ENCODE results near the gene CATSPER1. TPM values are rescaled to one million over a fixed set of nuclear protein-coding genes. Genes with fewer than 3 reads are reported as not detected.

CATSPER1 gene
- total and polyA plus RNA-seq, 2 donors = 0.14 to 0.34 TPM

DNA sequence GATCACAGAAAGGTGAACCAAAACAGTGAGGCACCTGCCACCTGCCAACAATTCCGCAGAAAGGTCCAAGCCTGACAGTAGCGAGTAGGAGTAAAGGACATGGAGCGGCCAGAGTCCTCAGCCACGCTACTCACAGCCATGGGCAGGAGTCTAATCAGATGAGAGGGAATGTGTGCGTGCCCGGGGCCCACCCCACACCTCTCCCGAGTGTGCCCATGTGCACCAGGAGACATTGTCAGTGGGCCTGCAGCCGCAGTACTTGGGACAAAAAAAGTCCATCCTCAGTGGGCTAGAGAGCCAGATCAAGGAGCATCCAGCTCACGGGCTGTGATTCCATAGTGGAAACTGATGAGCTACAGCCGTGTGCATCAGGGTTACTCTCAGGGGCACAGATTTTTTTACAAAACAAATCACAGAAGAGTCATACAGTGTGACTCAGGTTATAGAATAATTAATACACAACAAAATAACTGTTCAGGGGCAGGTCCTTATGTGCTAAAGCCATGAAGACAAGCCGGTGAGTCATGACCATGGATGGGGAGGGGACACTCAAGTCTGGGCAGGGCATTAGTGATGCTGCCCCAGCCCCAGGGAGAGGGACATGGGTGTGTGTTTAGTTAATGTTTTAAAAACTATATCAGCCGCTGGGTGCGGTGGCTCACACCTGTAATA, 52.7 kb downstream of the CATSPER1 start:
- Histone ChIP-seq H3K27ac (ENCODE audit: low read depth in 1 of 2, low read length in 1 of 2) (no peak overlapping the region), H3K4me1 (ENCODE audit: control insufficient read depth in 2 of 2, insufficient read depth in 2 of 2, low read length in 2 of 2) (no peaks in the 10 kb centered on the region), H3K36me3 (ENCODE audit: control insufficient read depth in 2 of 2, insufficient read depth in 2 of 2, low read length in 1 of 2) (peaks cover 67 to 76% of the 10 kb centered on the region in 2 donors), H3K4me3 (ENCODE audit: low read length in 2 of 2) (no peak overlapping the region), H3K27me3 (ENCODE audit: control insufficient read depth in 2 of 2, insufficient read depth in 1 of 2, low read length in 1 of 2) (no peaks in the 10 kb centered on the region), H3K9me3 (ENCODE audit: control insufficient read depth in 2 of 2, insufficient read depth in 1 of 2, low read length in 1 of 2) (no peaks in the 10 kb centered on the region)
- 99% methylated on average over 13 of the region's 13 CpGs for WGBS
- DNase-seq (ENCODE audit: low read depth in 6 of 9, low spot score in 9 of 9) = no peak

DNA sequence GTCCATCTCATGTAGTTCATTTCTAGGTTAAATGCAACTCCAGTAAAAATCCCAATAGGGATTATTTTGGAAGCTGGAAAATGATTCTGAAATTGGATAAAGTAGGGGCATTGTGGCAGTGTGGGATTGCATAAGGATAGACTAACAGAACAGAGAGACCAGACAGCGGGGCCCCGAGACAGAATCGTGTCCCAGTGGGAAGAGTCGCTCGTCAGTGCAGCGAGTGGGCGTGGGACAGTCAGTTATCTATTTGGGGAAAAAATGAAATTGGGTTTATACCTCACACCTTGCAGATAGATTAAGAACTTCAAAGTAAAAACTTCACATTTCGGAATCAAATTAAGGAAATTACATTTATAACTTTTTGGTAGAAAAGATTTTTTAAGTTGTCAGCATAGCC, 54.2 kb downstream of the CATSPER1 start:
- H3K27me3 ChIP-seq (ENCODE audit: control insufficient read depth in 2 of 2, insufficient read depth in 1 of 2, low read length in 1 of 2) = no peaks in the 10 kb centered on the region
- H3K9me3 ChIP-seq (ENCODE audit: control insufficient read depth in 2 of 2, insufficient read depth in 1 of 2, low read length in 1 of 2) = no peaks in the 10 kb centered on the region
- no peak overlapping the region for H3K27ac ChIP-seq (ENCODE audit: low read depth in 1 of 2, low read length in 1 of 2)
- 98% methylated on average over 8 of the region's 8 CpGs for WGBS
- no peak overlapping the region for H3K4me3 ChIP-seq (ENCODE audit: low read length in 2 of 2)
- no peaks in the 10 kb centered on the region for H3K4me1 ChIP-seq (ENCODE audit: control insufficient read depth in 2 of 2, insufficient read depth in 2 of 2, low read length in 2 of 2)
- no peak for DNase-seq (ENCODE audit: low read depth in 6 of 9, low spot score in 9 of 9)
- H3K36me3 ChIP-seq (ENCODE audit: control insufficient read depth in 2 of 2, insufficient read depth in 2 of 2, low read length in 1 of 2) = peaks cover 67 to 75% of the 10 kb centered on the region in 2 donors

DNA sequence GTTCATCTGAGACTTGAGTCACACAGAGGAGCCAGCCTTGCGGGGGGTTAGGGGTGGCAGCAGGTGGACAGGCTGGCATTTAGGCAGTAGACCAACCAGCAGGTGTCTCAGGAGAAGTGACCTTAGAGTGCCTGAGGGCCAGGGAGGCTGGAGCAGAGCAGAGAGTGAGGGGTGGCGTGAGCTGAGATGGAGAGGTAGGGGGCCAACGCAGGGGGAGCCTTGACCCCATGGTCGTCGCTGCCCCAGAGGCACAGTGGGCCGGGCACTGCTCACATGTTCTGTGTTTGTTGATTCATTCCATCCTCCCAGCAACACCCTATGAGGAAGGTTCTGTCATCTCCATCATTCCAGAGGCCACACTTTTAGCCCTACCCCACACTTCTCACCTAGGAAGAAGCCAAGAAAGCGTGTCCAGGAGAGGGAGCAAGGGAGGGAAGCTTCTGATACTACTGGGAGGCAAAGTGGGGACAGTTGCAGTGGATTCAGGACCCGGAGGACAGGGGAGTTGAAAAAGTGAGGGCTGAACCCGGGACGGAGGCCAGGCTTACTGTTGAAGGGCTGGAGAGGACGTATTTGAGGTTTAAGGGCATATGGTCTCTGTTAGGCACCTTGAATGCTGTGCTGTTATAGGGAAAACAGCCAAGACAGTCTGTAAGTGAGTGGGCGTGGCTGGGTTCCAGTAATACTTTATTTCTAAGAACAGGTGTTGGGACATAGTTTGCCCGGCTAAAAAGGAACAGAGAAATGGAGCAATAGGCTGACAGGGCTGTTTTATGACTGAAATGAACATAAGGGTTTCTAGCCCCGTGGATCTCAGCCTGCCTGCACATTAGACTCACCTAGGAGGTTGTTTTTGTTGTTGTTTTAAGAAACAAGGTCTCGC, 57.4 kb downstream of the CATSPER1 start:
- 98% methylated on average over 15 of the region's 15 CpGs for WGBS
- Histone ChIP-seq H3K27ac (ENCODE audit: low read depth in 1 of 2, low read length in 1 of 2) (no peak overlapping the region), H3K4me1 (ENCODE audit: control insufficient read depth in 2 of 2, insufficient read depth in 2 of 2, low read length in 2 of 2) (no peaks in the 10 kb centered on the region), H3K9me3 (ENCODE audit: control insufficient read depth in 2 of 2, insufficient read depth in 1 of 2, low read length in 1 of 2) (no peaks in the 10 kb centered on the region), H3K4me3 (ENCODE audit: low read length in 2 of 2) (no peak overlapping the region), H3K27me3 (ENCODE audit: control insufficient read depth in 2 of 2, insufficient read depth in 1 of 2, low read length in 1 of 2) (no peaks in the 10 kb centered on the region), H3K36me3 (ENCODE audit: control insufficient read depth in 2 of 2, insufficient read depth in 2 of 2, low read length in 1 of 2) (peaks cover 81 to 87% of the 10 kb centered on the region in 2 donors)
- no peak for DNase-seq (ENCODE audit: low read depth in 6 of 9, low spot score in 9 of 9)

DNA sequence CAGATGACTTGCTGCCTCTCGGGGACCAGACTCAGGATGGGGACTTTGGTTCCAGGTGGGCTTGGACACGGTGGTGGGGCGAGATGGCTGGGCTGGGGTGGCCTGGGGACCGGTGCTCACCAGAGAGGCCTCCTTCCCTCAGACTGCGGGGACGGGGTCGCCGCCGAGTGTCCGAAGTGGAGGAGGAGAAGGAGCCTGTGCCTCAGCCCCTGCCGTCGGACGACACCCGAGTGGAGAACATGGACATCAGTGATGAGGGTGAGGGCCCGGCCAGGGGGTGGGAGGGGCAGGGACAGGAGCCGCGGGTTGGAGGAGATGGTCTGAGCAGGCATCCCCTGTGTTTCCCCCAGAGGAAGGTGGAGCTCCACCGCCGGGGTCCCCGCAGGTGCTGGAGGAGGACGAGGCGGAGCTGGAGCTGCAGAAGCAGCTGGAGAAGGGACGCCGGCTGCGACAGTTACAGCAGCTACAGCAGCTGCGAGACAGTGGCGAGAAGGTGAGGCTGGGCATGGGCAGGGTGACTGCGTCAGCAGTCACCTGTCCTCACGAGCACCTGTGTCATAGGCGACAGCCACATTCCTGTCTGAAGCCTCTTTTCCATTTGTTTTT, 58.8 kb downstream of the CATSPER1 start:
- H3K27ac ChIP-seq (ENCODE audit: low read depth in 1 of 2, low read length in 1 of 2) = no peak overlapping the region
- H3K4me1 ChIP-seq (ENCODE audit: control insufficient read depth in 2 of 2, insufficient read depth in 2 of 2, low read length in 2 of 2) = peaks cover 8 to 10% of the 10 kb centered on the region in 2 donors
- WGBS = 99% methylated on average over 30 of the region's 30 CpGs

More for the DNA sequence above, 58.8 kb downstream of the CATSPER1 start:
- Histone ChIP-seq H3K9me3 (ENCODE audit: control insufficient read depth in 2 of 2, insufficient read depth in 1 of 2, low read length in 1 of 2) (no peaks in the 10 kb centered on the region), H3K27me3 (ENCODE audit: control insufficient read depth in 2 of 2, insufficient read depth in 1 of 2, low read length in 1 of 2) (no peaks in the 10 kb centered on the region), H3K4me3 (ENCODE audit: low read length in 2 of 2) (no peak overlapping the region), H3K36me3 (ENCODE audit: control insufficient read depth in 2 of 2, insufficient read depth in 2 of 2, low read length in 1 of 2) (peaks cover 73 to 75% of the 10 kb centered on the region in 2 donors)
- DNase-seq (ENCODE audit: low read depth in 6 of 9, low spot score in 9 of 9) = no peak

Other genes starting within 250 kb of the CATSPER1 start
- 5.3 TPM for gene AP5B1, start 245.5 kb downstream of the CATSPER1 start, total RNA-seq
- gene AP5B1, start 245.5 kb downstream of the CATSPER1 start, polyA plus RNA-seq = 7.6 TPM
- gene OVOL1, start 239.4 kb downstream of the CATSPER1 start, total RNA-seq = 0.47 TPM
- gene OVOL1, start 239.4 kb downstream of the CATSPER1 start, polyA plus RNA-seq = 1.3 TPM
- gene SNX32, start 192.5 kb downstream of the CATSPER1 start, total RNA-seq = 0.38 TPM
- gene SNX32, start 192.5 kb downstream of the CATSPER1 start, polyA plus RNA-seq = 1.1 TPM
- 1,006 TPM for gene CFL1, start 168.3 kb downstream of the CATSPER1 start, total RNA-seq
- gene CFL1, start 168.3 kb downstream of the CATSPER1 start, polyA plus RNA-seq = 673 TPM
- gene MUS81, start 166.0 kb downstream of the CATSPER1 start, total RNA-seq = 46.8 TPM
- gene MUS81, start 166.0 kb downstream of the CATSPER1 start, polyA plus RNA-seq = 127 TPM
- gene EFEMP2, start 153.7 kb downstream of the CATSPER1 start, total RNA-seq = 11.9 TPM
- gene EFEMP2, start 153.7 kb downstream of the CATSPER1 start, polyA plus RNA-seq = 41.8 TPM
- gene CTSW, start 146.6 kb downstream of the CATSPER1 start, total RNA-seq = 18.5 TPM
- gene CTSW, start 146.6 kb downstream of the CATSPER1 start, polyA plus RNA-seq = 4.2 TPM
- 71.0 TPM for gene FIBP, start 138.0 kb downstream of the CATSPER1 start, total RNA-seq
- 70.9 TPM for gene FIBP, start 138.0 kb downstream of the CATSPER1 start, polyA plus RNA-seq
- gene CCDC85B, start 135.8 kb downstream of the CATSPER1 start, total RNA-seq = 30.5 TPM
- gene CCDC85B, start 135.8 kb downstream of the CATSPER1 start, polyA plus RNA-seq = 20.2 TPM
- 0.14 TPM for gene FOSL1, start 126.1 kb downstream of the CATSPER1 start, total RNA-seq
- gene FOSL1, start 126.1 kb downstream of the CATSPER1 start, polyA plus RNA-seq = 3.8 TPM
- 11.0 TPM for gene C11orf68, start 107.4 kb downstream of the CATSPER1 start, total RNA-seq
- 38.8 TPM for gene C11orf68, start 107.4 kb downstream of the CATSPER1 start, polyA plus RNA-seq
- 200 TPM for gene DRAP1, start 107.1 kb downstream of the CATSPER1 start, total RNA-seq
- gene DRAP1, start 107.1 kb downstream of the CATSPER1 start, polyA plus RNA-seq = 131 TPM
- 0.09 TPM for gene TSGA10IP, start 81.0 kb downstream of the CATSPER1 start, total RNA-seq
- gene TSGA10IP, start 81.0 kb downstream of the CATSPER1 start, polyA plus RNA-seq = 0.05 TPM
- 35.4 TPM for gene SART1, start 64.7 kb downstream of the CATSPER1 start, total RNA-seq
- 97.5 TPM for gene SART1, start 64.7 kb downstream of the CATSPER1 start, polyA plus RNA-seq
- gene EIF1AD, start 24.3 kb downstream of the CATSPER1 start, total RNA-seq = 24.7 TPM
- gene EIF1AD, start 24.3 kb downstream of the CATSPER1 start, polyA plus RNA-seq = 17.8 TPM
- 64.7 TPM for gene BANF1, start 24.0 kb downstream of the CATSPER1 start, total RNA-seq
- gene BANF1, start 24.0 kb downstream of the CATSPER1 start, polyA plus RNA-seq = 172 TPM
- 0.66 TPM for gene CST6, start 14.5 kb downstream of the CATSPER1 start, total RNA-seq
- 23.0 TPM for gene CST6, start 14.5 kb downstream of the CATSPER1 start, polyA plus RNA-seq
- gene GAL3ST3, start 22.7 kb upstream of the CATSPER1 start, total RNA-seq = 0.42 TPM
- gene GAL3ST3, start 22.7 kb upstream of the CATSPER1 start, polyA plus RNA-seq = 0.25 TPM
- gene SF3B2, start 25.9 kb upstream of the CATSPER1 start, total RNA-seq = 127 TPM
- 147 TPM for gene SF3B2, start 25.9 kb upstream of the CATSPER1 start, polyA plus RNA-seq
- gene PACS1, start 43.8 kb upstream of the CATSPER1 start, total RNA-seq = 9.2 TPM
- gene PACS1, start 43.8 kb upstream of the CATSPER1 start, polyA plus RNA-seq = 29.5 TPM
- gene KLC2, start 231.2 kb upstream of the CATSPER1 start, total RNA-seq = 12.6 TPM
- gene KLC2, start 231.2 kb upstream of the CATSPER1 start, polyA plus RNA-seq = 36.5 TPM
- 80.8 TPM for gene RAB1B, start 242.2 kb upstream of the CATSPER1 start, total RNA-seq
- 105 TPM for gene RAB1B, start 242.2 kb upstream of the CATSPER1 start, polyA plus RNA-seq